Measurements from ENCODE around the gene LILRB5. TPM values are rescaled to one million over a fixed set of nuclear protein-coding genes. Genes with fewer than 3 reads are reported as not detected.

The LILRB5 gene
- total and polyA plus RNA-seq, 9 of the 15 experiments (the other 6 are each of a cell fraction or from before 2014, with no cell fraction given): not detected

DNA sequence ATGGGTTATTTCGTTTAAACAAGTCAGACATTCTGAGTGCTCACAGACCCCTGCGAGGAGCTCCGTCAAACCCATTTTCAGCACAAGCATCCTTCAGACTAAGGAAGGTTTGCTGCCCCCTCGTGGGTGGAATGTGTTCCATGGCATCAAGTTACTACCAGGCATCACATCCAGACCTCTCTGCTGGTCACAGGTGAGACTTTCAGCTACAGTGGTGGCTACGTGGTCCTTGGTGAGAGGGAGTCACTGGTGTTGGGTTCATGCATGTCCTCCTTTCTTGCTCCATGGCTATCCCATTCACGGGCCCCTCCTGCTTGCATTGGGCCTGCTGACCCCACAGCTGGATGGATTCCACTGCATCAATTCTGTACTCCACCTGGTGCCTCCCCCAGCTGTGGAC, 9.1 kb upstream of the LILRB5 start:
- ChIA-PET CTCF (ENCODE audit: low intra/inter-chr PET ratio) (interaction anchor here (1.2 kb wide), 1 partner anchor 98 kb away, joined by 6 read pairs; no protein-coding TSS in a partner anchor), POLR2A (interaction anchor here (0.6 to 1.5 kb wide), 4 partner anchors 56 to 123 kb away, joined by 3 to 5 read pairs (median 4); partner anchors contain the start of gene RPS9)
- intact Hi-C loops (cut with micrococcal nuclease): no loop called here
- no peak overlapping the region for H3K4me2 ChIP-seq (ENCODE audit: insufficient read depth, low read length)
- peak; percentile 95 for FAIRE-seq
- BruUV-seq (replicated peaks): no TSS peak
- H3K79me2 ChIP-seq (ENCODE audit: control insufficient read depth, insufficient read depth, low read length): no peaks in the 10 kb centered on the region
- H2AFZ ChIP-seq (ENCODE audit: low read depth, low read length): no peak overlapping the region
- H3K9me3 ChIP-seq (replicated peaks; ENCODE audit: control insufficient read depth, insufficient read depth, low read depth, low read length): no peaks in the 10 kb centered on the region
- H3K27ac ChIP-seq (ENCODE audit: extremely low read depth, low read depth, low read length): no peak overlapping the region
- peaks cover 8% of the 10 kb centered on the region; the same call in 1 of the 2 replicates for H4K20me1 ChIP-seq (replicated peaks; ENCODE audit: control insufficient read depth, insufficient read depth, low read length)
- H3K9ac ChIP-seq (ENCODE audit: insufficient read depth in 1 of 2, low read depth in 2 of 2, low read length in 2 of 2): no peak overlapping the region
- no peaks in the 10 kb centered on the region for H3K9me1 ChIP-seq (ENCODE audit: control insufficient read depth, insufficient read depth, low read length)
- no peaks in the 10 kb centered on the region for H3K36me3 ChIP-seq (ENCODE audit: control insufficient read depth, insufficient read depth, low read length)
- H3K4me3 ChIP-seq: no peak overlapping the region
- ATAC-seq: peak; percentile 91
- peak; percentile 69 to 83 (median 72) for DNase-seq (ENCODE audit: extremely low read depth in 1 of 4, low spot score in 3 of 4)
- in situ Hi-C loops (cut with MboI): no loop called here
- H3K27me3 ChIP-seq (ENCODE audit: control insufficient read depth in 2 of 2, insufficient read depth in 2 of 2, low read length in 2 of 2): peaks cover 10 to 24% of the 10 kb centered on the region in 2 experiments
- H3K4me1 ChIP-seq (replicated peaks in 1 of 2; ENCODE audit: control insufficient read depth in 2 of 2, insufficient read depth in 2 of 2, low read length in 2 of 2): no peaks in the 10 kb centered on the region
- WGBS (ENCODE audit: insufficient coverage, low coverage, missing lambda C conversion rate): 3% methylated on average over 6 of the region's 6 CpGs
- TF ChIP-seq ZEB2 (IDR thresholded peaks at IDR 0.05) (peak; percentile 86), SMAD2 (IDR thresholded peaks at IDR 0.05; ENCODE audit: low read depth, low read length) (no peak), RAD21 (CRISPR knock-in tag; conservative IDR thresholded peaks at IDR 0.05 in 1 of 2, IDR thresholded peaks at IDR 0.05 in 1 of 2) (peak in 1 of 2 experiments; percentile 58; a peak in 2 of 4 replicates), ZNF830 (CRISPR knock-in tag; IDR thresholded peaks at IDR 0.05) (no peak), STAG1 (CRISPR knock-in tag; IDR thresholded peaks at IDR 0.05; ENCODE audit: borderline replicate concordance) (peak; percentile 24; the same call in 1 of the 2 replicates), XRCC5 (IDR thresholded peaks at IDR 0.05; ENCODE audit: low read depth, low read length) (0 out of 2 replicates have a peak, but pooled peaks have one; percentile 40), FOS (IDR thresholded peaks at IDR 0.05; ENCODE audit: extremely low read depth, insufficient read length) (no peak), JUND (IDR thresholded peaks at IDR 0.05; ENCODE audit: borderline replicate concordance, low read depth, low read length) (peak; percentile 35; the same call in 1 of the 2 replicates), JUND (tag; IDR thresholded peaks at IDR 0.05; ENCODE audit: borderline replicate concordance, low read depth, low read length) (no peak), ZNF699 (CRISPR knock-in tag; IDR thresholded peaks at IDR 0.05; ENCODE audit: insufficient replicate concordance) (no peak), PURB (CRISPR knock-in tag; IDR thresholded peaks at IDR 0.05; ENCODE audit: low read depth) (no peak), TEAD4 (IDR thresholded peaks at IDR 0.05; ENCODE audit: low read length) (peak; percentile 97), TEAD4 (CRISPR knock-in tag; IDR thresholded peaks at IDR 0.05; ENCODE audit: borderline replicate concordance) (peak; percentile 98), TEAD1 (CRISPR knock-in tag; IDR thresholded peaks at IDR 0.05) (peak; percentile 100), HDAC2 (IDR thresholded peaks at IDR 0.05) (peak; percentile 56; the same call in 1 of the 2 replicates), TEAD2 (tag; IDR thresholded peaks at IDR 0.05) (peak; percentile 100), SIX5 (IDR thresholded peaks at IDR 0.05; ENCODE audit: borderline replicate concordance in 1 of 2, insufficient read depth in 1 of 2, low read depth in 1 of 2, low read length in 2 of 2) (peak in 1 of 2 experiments; percentile 15; a peak in 1 of 4 replicates)
- TF ChIP-seq, protein P1, sequence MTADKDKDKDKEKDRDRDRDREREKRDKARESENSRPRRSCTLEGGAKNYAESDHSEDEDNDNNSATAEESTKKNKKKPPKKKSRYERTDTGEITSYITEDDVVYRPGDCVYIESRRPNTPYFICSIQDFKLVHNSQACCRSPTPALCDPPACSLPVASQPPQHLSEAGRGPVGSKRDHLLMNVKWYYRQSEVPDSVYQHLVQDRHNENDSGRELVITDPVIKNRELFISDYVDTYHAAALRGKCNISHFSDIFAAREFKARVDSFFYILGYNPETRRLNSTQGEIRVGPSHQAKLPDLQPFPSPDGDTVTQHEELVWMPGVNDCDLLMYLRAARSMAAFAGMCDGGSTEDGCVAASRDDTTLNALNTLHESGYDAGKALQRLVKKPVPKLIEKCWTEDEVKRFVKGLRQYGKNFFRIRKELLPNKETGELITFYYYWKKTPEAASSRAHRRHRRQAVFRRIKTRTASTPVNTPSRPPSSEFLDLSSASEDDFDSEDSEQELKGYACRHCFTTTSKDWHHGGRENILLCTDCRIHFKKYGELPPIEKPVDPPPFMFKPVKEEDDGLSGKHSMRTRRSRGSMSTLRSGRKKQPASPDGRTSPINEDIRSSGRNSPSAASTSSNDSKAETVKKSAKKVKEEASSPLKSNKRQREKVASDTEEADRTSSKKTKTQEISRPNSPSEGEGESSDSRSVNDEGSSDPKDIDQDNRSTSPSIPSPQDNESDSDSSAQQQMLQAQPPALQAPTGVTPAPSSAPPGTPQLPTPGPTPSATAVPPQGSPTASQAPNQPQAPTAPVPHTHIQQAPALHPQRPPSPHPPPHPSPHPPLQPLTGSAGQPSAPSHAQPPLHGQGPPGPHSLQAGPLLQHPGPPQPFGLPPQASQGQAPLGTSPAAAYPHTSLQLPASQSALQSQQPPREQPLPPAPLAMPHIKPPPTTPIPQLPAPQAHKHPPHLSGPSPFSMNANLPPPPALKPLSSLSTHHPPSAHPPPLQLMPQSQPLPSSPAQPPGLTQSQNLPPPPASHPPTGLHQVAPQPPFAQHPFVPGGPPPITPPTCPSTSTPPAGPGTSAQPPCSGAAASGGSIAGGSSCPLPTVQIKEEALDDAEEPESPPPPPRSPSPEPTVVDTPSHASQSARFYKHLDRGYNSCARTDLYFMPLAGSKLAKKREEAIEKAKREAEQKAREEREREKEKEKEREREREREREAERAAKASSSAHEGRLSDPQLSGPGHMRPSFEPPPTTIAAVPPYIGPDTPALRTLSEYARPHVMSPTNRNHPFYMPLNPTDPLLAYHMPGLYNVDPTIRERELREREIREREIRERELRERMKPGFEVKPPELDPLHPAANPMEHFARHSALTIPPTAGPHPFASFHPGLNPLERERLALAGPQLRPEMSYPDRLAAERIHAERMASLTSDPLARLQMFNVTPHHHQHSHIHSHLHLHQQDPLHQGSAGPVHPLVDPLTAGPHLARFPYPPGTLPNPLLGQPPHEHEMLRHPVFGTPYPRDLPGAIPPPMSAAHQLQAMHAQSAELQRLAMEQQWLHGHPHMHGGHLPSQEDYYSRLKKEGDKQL (CRISPR knock-in tag; IDR thresholded peaks at IDR 0.05; ENCODE audit: borderline replicate concordance): no peak
